Measurements from ENCODE around the gene BIRC3.

DNA sequence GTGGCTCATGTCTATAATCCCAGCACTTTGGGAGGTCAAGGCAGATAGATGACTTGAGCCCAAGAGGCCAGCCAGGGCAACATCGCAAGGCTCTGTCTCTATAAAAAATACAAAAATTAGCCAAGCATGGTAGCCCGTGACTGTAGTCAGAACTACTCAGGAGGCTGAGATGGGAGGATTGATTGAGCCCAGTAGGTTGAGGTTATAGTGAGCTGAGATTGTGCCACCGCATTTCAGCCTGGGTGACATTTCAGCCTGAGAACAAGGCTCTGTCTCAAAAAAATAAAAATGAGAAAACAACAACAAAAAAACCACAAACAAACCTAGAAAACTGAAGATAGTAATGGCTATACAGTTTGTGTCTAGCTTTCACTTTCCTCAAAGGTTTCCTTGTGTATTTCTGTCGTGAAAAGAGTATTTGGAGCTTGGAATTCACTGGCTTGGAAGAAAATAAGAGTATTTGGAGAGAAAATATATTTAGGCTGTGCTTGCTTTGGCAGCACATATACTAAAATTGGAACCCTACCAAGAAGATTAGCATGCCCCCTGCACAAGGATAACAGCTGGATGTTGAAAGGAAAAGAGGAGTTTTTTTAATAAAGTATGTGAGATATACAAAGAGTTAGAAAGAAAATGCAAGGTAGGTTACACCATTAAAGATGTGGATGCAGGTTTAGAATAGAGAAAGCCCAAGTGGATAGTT, 3.9 kb upstream of the BIRC3 start:
- TF ChIP-seq, protein P1, sequence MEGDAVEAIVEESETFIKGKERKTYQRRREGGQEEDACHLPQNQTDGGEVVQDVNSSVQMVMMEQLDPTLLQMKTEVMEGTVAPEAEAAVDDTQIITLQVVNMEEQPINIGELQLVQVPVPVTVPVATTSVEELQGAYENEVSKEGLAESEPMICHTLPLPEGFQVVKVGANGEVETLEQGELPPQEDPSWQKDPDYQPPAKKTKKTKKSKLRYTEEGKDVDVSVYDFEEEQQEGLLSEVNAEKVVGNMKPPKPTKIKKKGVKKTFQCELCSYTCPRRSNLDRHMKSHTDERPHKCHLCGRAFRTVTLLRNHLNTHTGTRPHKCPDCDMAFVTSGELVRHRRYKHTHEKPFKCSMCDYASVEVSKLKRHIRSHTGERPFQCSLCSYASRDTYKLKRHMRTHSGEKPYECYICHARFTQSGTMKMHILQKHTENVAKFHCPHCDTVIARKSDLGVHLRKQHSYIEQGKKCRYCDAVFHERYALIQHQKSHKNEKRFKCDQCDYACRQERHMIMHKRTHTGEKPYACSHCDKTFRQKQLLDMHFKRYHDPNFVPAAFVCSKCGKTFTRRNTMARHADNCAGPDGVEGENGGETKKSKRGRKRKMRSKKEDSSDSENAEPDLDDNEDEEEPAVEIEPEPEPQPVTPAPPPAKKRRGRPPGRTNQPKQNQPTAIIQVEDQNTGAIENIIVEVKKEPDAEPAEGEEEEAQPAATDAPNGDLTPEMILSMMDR (IDR thresholded peaks at IDR 0.05) = no peak
- no peak for TF ChIP-seq EP300 (IDR thresholded peaks at IDR 0.05)
- no peak for TF ChIP-seq POLR2A (IDR thresholded peaks at IDR 0.05)

Measured in gastroesophageal sphincter (tissue), 3 donors.